Myocyte (in vitro differentiated cells): ENCODE data around the gene USP40. TPM values are rescaled to one million over a fixed set of nuclear protein-coding genes. Genes with fewer than 3 reads are reported as not detected.

Experiments used
- DNase-seq: peaks from one replicate; pipeline ENCODE4 v3.0.0-alpha.2; 2012; ENCODE audit warnings: low read depth
- total RNA-seq: library from RNA; depleted of rRNA; stranded (reverse); fragments of >200 nt; gene quantifications from 2 replicates; pipeline ENCODE4 v1.2.3, GENCODE V29; 2014

The USP40 gene
- total RNA-seq, 1 donor from 2014 or later: 23.4 TPM

GRCh38 chr2:233477548-233478433 is 88.8 kb downstream of the USP40 start:
- DNase-seq: no peak

GRCh38 chr2:233476651-233477547 is 89.7 kb downstream of the USP40 start:
- no peak for DNase-seq

GRCh38 chr2:233476063-233476410 is 90.5 kb downstream of the USP40 start:
- DNase-seq: no peak

- no peak for DNase-seq
Measured at GRCh38 chr2:233474308-233475160, 92.0 kb downstream of the USP40 start.

- no peak for DNase-seq
Measured at GRCh38 chr2:233473878-233474277, 92.7 kb downstream of the USP40 start.

- DNase-seq: no peak
Measured at GRCh38 chr2:233473386-233473791, 93.2 kb downstream of the USP40 start.

- no peak for DNase-seq
Measured at GRCh38 chr2:233471291-233472035, 95.1 kb downstream of the USP40 start.

GRCh38 chr2:233470839-233471238 is 95.7 kb downstream of the USP40 start:
- DNase-seq: no peak

GRCh38 chr2:233470011-233470687 is 96.4 kb downstream of the USP40 start:
- no peak for DNase-seq

- no peak for DNase-seq
Measured at GRCh38 chr2:233469261-233470010, 97.1 kb downstream of the USP40 start.

GRCh38 chr2:233468741-233469110 is 97.9 kb downstream of the USP40 start:
- DNase-seq: no peak

GRCh38 chr2:233468047-233468740 is 98.4 kb downstream of the USP40 start:
- DNase-seq: no peak

GRCh38 chr2:233466991-233467603 is 99.5 kb downstream of the USP40 start:
- DNase-seq: no peak

GRCh38 chr2:233464531-233465240 is 101.9 kb downstream of the USP40 start:
- DNase-seq: no peak

GRCh38 chr2:233464056-233464455 is 102.5 kb downstream of the USP40 start:
- no peak for DNase-seq

GRCh38 chr2:233463586-233463985 is 103.0 kb downstream of the USP40 start:
- no peak for DNase-seq

- no peak for DNase-seq
Measured at GRCh38 chr2:233462826-233463470, 103.6 kb downstream of the USP40 start.
